K562 (cell line): ENCODE data around the gene THG1L. TPM values are rescaled to one million over a fixed set of nuclear protein-coding genes. Genes with fewer than 3 reads are reported as not detected.
"Not testable (repeated sequence)": the region's sequence is repeated elsewhere in the genome, so short reads cannot be mapped to it uniquely, and the experiment has no call there.

Source experiments
- ATAC-seq: fragments of 200-7000 bp; cut with Tn5 transposase; 3 replicates; pipeline ENCODE4 v1.9.1; 2020; ENCODE audit warnings: moderate library complexity
- BruUV-seq: library from RNA; stranded (reverse); fragments of 400-500 nt; replicated peaks from 2 replicates; lab custom pipeline; 2021; lab: Mats Ljungman, UMichigan
- CTCF ChIA-PET: fragments of 300-600 bp; formaldehyde crosslinking; extraction: SDS; loops from one replicate; lab custom pipeline; 2021; ENCODE audit warnings: low intra/inter-chr PET ratio; lab: Yijun Ruan, JAX
- POLR2A ChIA-PET: fragments of 300-600, 350-650 bp; sonication (Branson Sonifier 250); formaldehyde crosslinking; extraction: SDS; loops from one replicate; lab custom pipeline; 2021; ENCODE audit warnings: antibody characterized with exemption, inconsistent platforms; lab: Yijun Ruan, JAX
- DNase-seq, 4 experiments: peaks; one replicate each; pipeline versions ENCODE4 v3.0.0 to v3.0.0-alpha.2; 2011 to 2018; ENCODE audit warnings: low spot score in 3 of 4, mixed read lengths in 3 of 4; ENCODE audit errors: extremely low read depth in 1 of 4
- FAIRE-seq: peaks from 2 replicates; lab custom pipeline; 2011; peaks lifted over from hg19 to GRCh38; lab: Jason Lieb, UNC
- H2AFZ ChIP-seq: 2 replicates; pipeline ENCODE4 v1.6.0; 2011; ENCODE audit warnings: low read depth, low read length, control low read depth, inconsistent platforms
- H3K27ac ChIP-seq: fragments of 200-600 bp; 3 replicates; pipeline ENCODE4 v1.8.0; 2011; ENCODE audit warnings: low read depth, mild to moderate bottlenecking, control low read depth, inconsistent platforms, low read length, moderate library complexity, mixed read lengths; ENCODE audit errors: extremely low read depth
- H3K27me3 ChIP-seq, 2 experiments: fragments of 300-600 bp in 1 of 2; 2 replicates in 1 of 2; 3 replicates in 1 of 2; pipeline versions ENCODE4 v1.6.0 to v1.8.0; 2011; ENCODE audit warnings: inconsistent platforms in 2 of 2, low read length in 2 of 2, mild to moderate bottlenecking in 1 of 2, mixed read lengths in 1 of 2, moderate library complexity in 1 of 2; ENCODE audit not compliant: control insufficient read depth in 2 of 2, insufficient read depth in 2 of 2
- H3K36me3 ChIP-seq: fragments of 300-600 bp; 3 replicates; pipeline ENCODE4 v1.8.0; 2011; ENCODE audit warnings: mild to moderate bottlenecking, low read length, inconsistent platforms; ENCODE audit not compliant: control insufficient read depth, insufficient read depth
- H3K4me1 ChIP-seq, 2 experiments: fragments of 200-600 bp in 1 of 2; replicated peaks in 1 of 2; 2 replicates in 1 of 2; 3 replicates in 1 of 2; pipeline versions ENCODE4 v1.5.1 to v1.8.0; 2011; ENCODE audit warnings: inconsistent platforms in 2 of 2, low read length in 2 of 2, mild to moderate bottlenecking in 1 of 2, mixed read lengths in 1 of 2, moderate library complexity in 1 of 2; ENCODE audit not compliant: control insufficient read depth in 2 of 2, insufficient read depth in 2 of 2
- H3K4me2 ChIP-seq: 2 replicates; pipeline ENCODE4 v1.6.1; 2011; ENCODE audit warnings: low read length, control low read depth, inconsistent platforms, mixed read lengths; ENCODE audit not compliant: insufficient read depth
- H3K4me3 ChIP-seq: fragments of 200-600 bp; sonication (generic), shearing (Covaris generic); 2 replicates; pipeline ENCODE4 v1.5.1; 2016; ENCODE audit warnings: control low read depth, inconsistent platforms
- H3K79me2 ChIP-seq: fragments of 200-600 bp; 3 replicates; pipeline ENCODE4 v1.8.0; 2011; ENCODE audit warnings: low read length, inconsistent platforms; ENCODE audit not compliant: control insufficient read depth, insufficient read depth
- H3K9ac ChIP-seq, 2 experiments: 2 replicates each; pipeline versions ENCODE4 v1.6.0 to v1.6.1; 2011; ENCODE audit warnings: low read depth in 2 of 2, low read length in 2 of 2, control low read depth in 1 of 2, inconsistent platforms in 1 of 2, mild to moderate bottlenecking in 1 of 2, mixed read lengths in 1 of 2; ENCODE audit not compliant: insufficient read depth in 1 of 2
- H3K9me1 ChIP-seq: one replicate; pipeline ENCODE4 v1.6.0; 2011; ENCODE audit warnings: inconsistent platforms, mild to moderate bottlenecking, low read length, moderate library complexity; ENCODE audit not compliant: control insufficient read depth, insufficient read depth
- H3K9me3 ChIP-seq: replicated peaks from 2 replicates; pipeline ENCODE4 v1.5.1; 2011; ENCODE audit warnings: low read depth, low read length, inconsistent platforms; ENCODE audit not compliant: control insufficient read depth, insufficient read depth
- H4K20me1 ChIP-seq: replicated peaks from 2 replicates; pipeline ENCODE4 v1.6.1; 2011; ENCODE audit warnings: low read length, inconsistent platforms, mixed read lengths; ENCODE audit not compliant: control insufficient read depth, insufficient read depth
- NONO ChIP-seq, 2 experiments: fragments of 200-400 bp in 1 of 2; fragments of 450-650 bp in 1 of 2; formaldehyde crosslinking in 1 of 2; IDR thresholded peaks; 2 replicates each; pipeline ENCODE4 v1.6.1; 2017; ENCODE audit warnings: low read depth in 2 of 2, mild to moderate bottlenecking in 2 of 2, moderate library complexity in 2 of 2, low read length in 1 of 2
- WGBS: fragments of 100-300 bp; shearing (Covaris generic); methylation state at CpG from one replicate; pipeline ENCODE4 v1.1.6; 2016; ENCODE audit warnings: low coverage, mixed read lengths; ENCODE audit not compliant: insufficient coverage; ENCODE audit errors: missing lambda C conversion rate; 5-methylcytosine and 5-hydroxymethylcytosine counted together
- in situ Hi-C: fragments of 300-500 bp; cut with MboI; formaldehyde crosslinking; loops from 4 replicates; pipeline ENCODE4 v1.15.0; 2018; ENCODE audit warnings: inconsistent platforms, mixed read lengths
- intact Hi-C: fragments of 100-400 bp; cut with micrococcal nuclease; formaldehyde crosslinking; loops from 2 replicates; pipeline ENCODE4 v1.14.2; 2022
- polyA plus RNA-seq, 8 experiments: library from polyadenylated mRNA; depleted of rRNA in 4 of 8; stranded (reverse) in 5 of 8; unstranded in 3 of 8; fragments of >200 nt; fragmentation: Nextera tagmentation in 2 of 8; fragmentation: Illumina TruSeq in 1 of 8; extraction: Ambion mirVana in 2 of 8; extraction: Trizol in 1 of 8; gene quantifications; 2 replicates each; pipeline versions ENCODE4 v1.2.1 to v1.2.3, GENCODE V29; 2011 to 2014; ENCODE audit warnings: inconsistent platforms in 1 of 8, missing spikeins in 1 of 8
- total RNA-seq, 7 experiments: library from RNA; depleted of rRNA in 6 of 7; stranded (reverse); fragments of >200 nt in 6 of 7; fragmentation: Illumina TruSeq in 2 of 7; extraction: Trizol in 2 of 7; gene quantifications; 2 replicates each; pipeline versions ENCODE4 v1.2.1 to v1.2.3, GENCODE V29; 2011 to 2021; ENCODE audit warnings: low replicate concordance in 1 of 7
- TF ChIP-seq, protein P1 (sequence below): fragments of 200-600 bp; sonication (generic); IDR thresholded peaks from one replicate; pipeline ENCODE4 v1.6.1; 2012; ENCODE audit warnings: mild to moderate bottlenecking, low read depth, low read length, inconsistent platforms

THG1L gene
- total and polyA plus RNA-seq, 9 of the 15 experiments (the other 6 are each of a cell fraction or from before 2014, with no cell fraction given): 21.8 to 40.7 (median 28.0) TPM

DNA sequence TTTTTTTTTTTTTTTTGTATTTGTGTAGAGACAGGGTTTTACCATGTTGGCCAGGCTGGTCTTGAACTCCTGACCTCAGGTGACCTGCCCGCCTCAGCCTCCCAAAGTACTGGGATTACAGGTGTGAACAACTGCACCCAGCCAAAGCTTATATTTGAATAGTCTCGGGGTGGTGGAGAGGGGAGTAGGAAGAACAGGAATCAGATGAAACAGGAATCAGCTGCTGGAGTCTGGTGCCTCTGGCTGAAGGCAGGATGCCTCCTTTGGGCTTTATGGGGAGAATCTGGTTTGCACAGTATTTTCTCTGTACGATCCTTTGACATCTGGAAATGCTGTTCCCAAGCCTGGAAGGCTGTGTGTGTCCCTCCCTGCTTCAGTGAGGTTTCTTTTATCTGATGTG is 49.0 kb upstream of the THG1L start (continued):
- TF ChIP-seq, protein P1, sequence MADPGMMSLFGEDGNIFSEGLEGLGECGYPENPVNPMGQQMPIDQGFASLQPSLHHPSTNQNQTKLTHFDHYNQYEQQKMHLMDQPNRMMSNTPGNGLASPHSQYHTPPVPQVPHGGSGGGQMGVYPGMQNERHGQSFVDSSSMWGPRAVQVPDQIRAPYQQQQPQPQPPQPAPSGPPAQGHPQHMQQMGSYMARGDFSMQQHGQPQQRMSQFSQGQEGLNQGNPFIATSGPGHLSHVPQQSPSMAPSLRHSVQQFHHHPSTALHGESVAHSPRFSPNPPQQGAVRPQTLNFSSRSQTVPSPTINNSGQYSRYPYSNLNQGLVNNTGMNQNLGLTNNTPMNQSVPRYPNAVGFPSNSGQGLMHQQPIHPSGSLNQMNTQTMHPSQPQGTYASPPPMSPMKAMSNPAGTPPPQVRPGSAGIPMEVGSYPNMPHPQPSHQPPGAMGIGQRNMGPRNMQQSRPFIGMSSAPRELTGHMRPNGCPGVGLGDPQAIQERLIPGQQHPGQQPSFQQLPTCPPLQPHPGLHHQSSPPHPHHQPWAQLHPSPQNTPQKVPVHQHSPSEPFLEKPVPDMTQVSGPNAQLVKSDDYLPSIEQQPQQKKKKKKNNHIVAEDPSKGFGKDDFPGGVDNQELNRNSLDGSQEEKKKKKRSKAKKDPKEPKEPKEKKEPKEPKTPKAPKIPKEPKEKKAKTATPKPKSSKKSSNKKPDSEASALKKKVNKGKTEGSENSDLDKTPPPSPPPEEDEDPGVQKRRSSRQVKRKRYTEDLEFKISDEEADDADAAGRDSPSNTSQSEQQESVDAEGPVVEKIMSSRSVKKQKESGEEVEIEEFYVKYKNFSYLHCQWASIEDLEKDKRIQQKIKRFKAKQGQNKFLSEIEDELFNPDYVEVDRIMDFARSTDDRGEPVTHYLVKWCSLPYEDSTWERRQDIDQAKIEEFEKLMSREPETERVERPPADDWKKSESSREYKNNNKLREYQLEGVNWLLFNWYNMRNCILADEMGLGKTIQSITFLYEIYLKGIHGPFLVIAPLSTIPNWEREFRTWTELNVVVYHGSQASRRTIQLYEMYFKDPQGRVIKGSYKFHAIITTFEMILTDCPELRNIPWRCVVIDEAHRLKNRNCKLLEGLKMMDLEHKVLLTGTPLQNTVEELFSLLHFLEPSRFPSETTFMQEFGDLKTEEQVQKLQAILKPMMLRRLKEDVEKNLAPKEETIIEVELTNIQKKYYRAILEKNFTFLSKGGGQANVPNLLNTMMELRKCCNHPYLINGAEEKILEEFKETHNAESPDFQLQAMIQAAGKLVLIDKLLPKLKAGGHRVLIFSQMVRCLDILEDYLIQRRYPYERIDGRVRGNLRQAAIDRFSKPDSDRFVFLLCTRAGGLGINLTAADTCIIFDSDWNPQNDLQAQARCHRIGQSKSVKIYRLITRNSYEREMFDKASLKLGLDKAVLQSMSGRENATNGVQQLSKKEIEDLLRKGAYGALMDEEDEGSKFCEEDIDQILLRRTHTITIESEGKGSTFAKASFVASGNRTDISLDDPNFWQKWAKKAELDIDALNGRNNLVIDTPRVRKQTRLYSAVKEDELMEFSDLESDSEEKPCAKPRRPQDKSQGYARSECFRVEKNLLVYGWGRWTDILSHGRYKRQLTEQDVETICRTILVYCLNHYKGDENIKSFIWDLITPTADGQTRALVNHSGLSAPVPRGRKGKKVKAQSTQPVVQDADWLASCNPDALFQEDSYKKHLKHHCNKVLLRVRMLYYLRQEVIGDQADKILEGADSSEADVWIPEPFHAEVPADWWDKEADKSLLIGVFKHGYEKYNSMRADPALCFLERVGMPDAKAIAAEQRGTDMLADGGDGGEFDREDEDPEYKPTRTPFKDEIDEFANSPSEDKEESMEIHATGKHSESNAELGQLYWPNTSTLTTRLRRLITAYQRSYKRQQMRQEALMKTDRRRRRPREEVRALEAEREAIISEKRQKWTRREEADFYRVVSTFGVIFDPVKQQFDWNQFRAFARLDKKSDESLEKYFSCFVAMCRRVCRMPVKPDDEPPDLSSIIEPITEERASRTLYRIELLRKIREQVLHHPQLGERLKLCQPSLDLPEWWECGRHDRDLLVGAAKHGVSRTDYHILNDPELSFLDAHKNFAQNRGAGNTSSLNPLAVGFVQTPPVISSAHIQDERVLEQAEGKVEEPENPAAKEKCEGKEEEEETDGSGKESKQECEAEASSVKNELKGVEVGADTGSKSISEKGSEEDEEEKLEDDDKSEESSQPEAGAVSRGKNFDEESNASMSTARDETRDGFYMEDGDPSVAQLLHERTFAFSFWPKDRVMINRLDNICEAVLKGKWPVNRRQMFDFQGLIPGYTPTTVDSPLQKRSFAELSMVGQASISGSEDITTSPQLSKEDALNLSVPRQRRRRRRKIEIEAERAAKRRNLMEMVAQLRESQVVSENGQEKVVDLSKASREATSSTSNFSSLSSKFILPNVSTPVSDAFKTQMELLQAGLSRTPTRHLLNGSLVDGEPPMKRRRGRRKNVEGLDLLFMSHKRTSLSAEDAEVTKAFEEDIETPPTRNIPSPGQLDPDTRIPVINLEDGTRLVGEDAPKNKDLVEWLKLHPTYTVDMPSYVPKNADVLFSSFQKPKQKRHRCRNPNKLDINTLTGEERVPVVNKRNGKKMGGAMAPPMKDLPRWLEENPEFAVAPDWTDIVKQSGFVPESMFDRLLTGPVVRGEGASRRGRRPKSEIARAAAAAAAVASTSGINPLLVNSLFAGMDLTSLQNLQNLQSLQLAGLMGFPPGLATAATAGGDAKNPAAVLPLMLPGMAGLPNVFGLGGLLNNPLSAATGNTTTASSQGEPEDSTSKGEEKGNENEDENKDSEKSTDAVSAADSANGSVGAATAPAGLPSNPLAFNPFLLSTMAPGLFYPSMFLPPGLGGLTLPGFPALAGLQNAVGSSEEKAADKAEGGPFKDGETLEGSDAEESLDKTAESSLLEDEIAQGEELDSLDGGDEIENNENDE: no peak
- TF ChIP-seq NONO (IDR thresholded peaks at IDR 0.05; ENCODE audit: low read depth in 2 of 2, low read length in 1 of 2): no peak

DNA sequence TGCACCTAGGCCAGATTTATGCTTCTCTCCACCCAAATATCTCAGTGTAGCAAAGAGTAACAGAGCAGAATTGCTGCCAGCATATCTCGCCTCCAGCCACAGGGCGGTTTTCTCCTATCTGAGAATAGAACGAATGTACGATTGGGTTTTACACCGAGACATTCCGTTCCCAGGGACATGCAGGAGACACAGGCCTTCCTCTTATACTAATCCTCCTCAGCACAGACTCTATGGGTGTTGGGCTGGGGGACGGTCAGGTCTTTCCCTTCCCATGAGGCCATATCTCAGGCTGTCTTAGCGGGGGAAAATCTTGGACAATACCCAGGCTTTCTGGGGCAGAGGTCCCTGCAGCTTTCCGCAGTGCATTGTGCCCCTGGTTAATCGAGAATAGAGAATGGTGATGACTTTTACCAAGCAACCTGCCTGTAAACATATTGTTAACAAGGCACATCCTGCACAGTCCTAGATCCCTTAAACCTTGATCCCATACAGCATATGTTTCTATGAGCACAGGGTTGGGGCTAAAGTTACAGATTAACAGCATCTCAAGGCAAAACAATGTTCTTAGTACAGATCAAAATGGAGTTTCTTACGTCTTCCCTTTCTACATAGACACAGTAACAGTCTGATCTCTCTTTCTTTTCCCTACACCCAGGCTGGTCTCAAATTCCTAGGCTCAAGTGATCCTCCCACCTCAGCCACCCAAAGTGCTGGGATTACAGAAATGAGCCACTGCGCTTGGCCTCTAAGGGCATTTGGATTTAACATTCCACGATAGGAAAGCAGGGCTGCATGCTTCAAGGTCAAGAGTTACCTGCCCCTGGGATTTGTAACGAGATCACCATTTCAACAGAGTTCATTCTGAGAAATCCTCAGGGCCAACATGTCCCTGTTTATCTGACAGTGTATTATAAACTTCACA is 44.7 kb upstream of the THG1L start:
- H3K27ac ChIP-seq, H4K20me1 ChIP-seq, FAIRE-seq, H3K4me2 ChIP-seq, ATAC-seq, POLR2A ChIA-PET, intact Hi-C loops, H2AFZ ChIP-seq, H3K27me3 ChIP-seq, H3K36me3 ChIP-seq, H3K4me3 ChIP-seq, CTCF ChIA-PET, DNase-seq, H3K9ac ChIP-seq, BruUV-seq, H3K79me2 ChIP-seq, H3K4me1 ChIP-seq, H3K9me3 ChIP-seq, H3K9me1 ChIP-seq, in situ Hi-C loops: not testable (repeated sequence)
- WGBS: 13% methylated on average over 14 of the region's 14 CpGs
